HepG2 (cell line): ENCODE results near the gene ANO10. TPM values are rescaled to one million over a fixed set of nuclear protein-coding genes. Genes with fewer than 3 reads are reported as not detected.

Source experiments
- ATAC-seq: fragments of 200-7000 bp; cut with Tn5 transposase; 3 replicates; pipeline ENCODE4 v1.9.1; 2020; ENCODE audit warnings: mild to moderate bottlenecking, moderate library complexity
- BruUV-seq: library from RNA; stranded (reverse); fragments of 400-500 nt; replicated peaks from 2 replicates; lab custom pipeline; 2021; lab: Mats Ljungman, UMichigan
- CTCF ChIA-PET: fragments of 300-600 bp; formaldehyde crosslinking; extraction: SDS; loops from one replicate; lab custom pipeline; 2021; ENCODE audit warnings: low total read pairs, inconsistent platforms, low intra/inter-chr PET ratio; lab: Yijun Ruan, JAX
- POLR2A ChIA-PET: fragments of 350-600 bp; sonication (Branson Sonifier 250); formaldehyde crosslinking; loops from one replicate; lab custom pipeline; 2020; ENCODE audit warnings: antibody characterized with exemption, inconsistent platforms; lab: Yijun Ruan, JAX
- DNase-seq: peaks from one replicate; pipeline ENCODE4 v3.0.0-alpha.2; 2015; ENCODE audit warnings: low spot score
- FAIRE-seq: peaks from 3 replicates; lab custom pipeline; 2011; peaks lifted over from hg19 to GRCh38; lab: Jason Lieb, UNC
- H2AFZ ChIP-seq: one replicate; pipeline ENCODE4 v1.6.1; 2011; ENCODE audit warnings: low read length, inconsistent platforms
- H3K27ac ChIP-seq: fragments of 300-600 bp; 3 replicates; pipeline ENCODE4 v1.8.0; 2011; ENCODE audit warnings: mixed run types, mild to moderate bottlenecking, mixed read lengths, low read length, inconsistent platforms; ENCODE audit not compliant: insufficient read depth; ENCODE audit errors: extremely low read length
- H3K27me3 ChIP-seq, 2 experiments: fragments of 200-600 bp in 1 of 2; 2 replicates in 1 of 2; 3 replicates in 1 of 2; pipeline versions ENCODE4 v1.6.0 to v1.8.0; 2011; ENCODE audit warnings: low read length in 2 of 2, mild to moderate bottlenecking in 2 of 2, moderate library complexity in 2 of 2, inconsistent platforms in 1 of 2; ENCODE audit not compliant: insufficient read depth in 2 of 2, control insufficient read depth in 1 of 2
- H3K36me3 ChIP-seq, 2 experiments: fragments of 200-600 bp in 1 of 2; replicated peaks in 1 of 2; 2 replicates in 1 of 2; 3 replicates in 1 of 2; pipeline versions ENCODE4 v1.5.1 to v1.8.0; 2011; ENCODE audit warnings: low read length in 2 of 2, inconsistent platforms in 1 of 2; ENCODE audit not compliant: insufficient read depth in 2 of 2, control insufficient read depth in 1 of 2
- H3K4me1 ChIP-seq: 2 replicates; pipeline ENCODE4 v1.5.1; 2012; ENCODE audit warnings: low read length, inconsistent platforms; ENCODE audit not compliant: insufficient read depth
- H3K4me2 ChIP-seq: 2 replicates; pipeline ENCODE4 v1.6.0; 2011; ENCODE audit warnings: low read depth, low read length, inconsistent platforms
- H3K4me3 ChIP-seq, 3 experiments: fragments of 200-600 bp in 1 of 3; sonication (generic), shearing (Covaris generic) in 1 of 3; replicated peaks in 1 of 3; 2 replicates each; pipeline ENCODE4 v1.5.1; 2011 to 2016; ENCODE audit warnings: low read length in 3 of 3, inconsistent platforms in 2 of 3, low read depth in 2 of 3, mild to moderate bottlenecking in 2 of 3, control low read depth in 1 of 3, mixed read lengths in 1 of 3; ENCODE audit not compliant: insufficient read depth in 1 of 3
- H3K79me2 ChIP-seq: one replicate; pipeline ENCODE4 v1.6.1; 2011; ENCODE audit warnings: low read length, inconsistent platforms; ENCODE audit not compliant: insufficient read depth
- H3K9ac ChIP-seq: 2 replicates; pipeline ENCODE4 v1.6.0; 2011; ENCODE audit warnings: mild to moderate bottlenecking, low read depth, low read length, inconsistent platforms; ENCODE audit not compliant: insufficient read depth
- H3K9me3 ChIP-seq: 2 replicates; pipeline ENCODE4 v1.5.1; 2012; ENCODE audit warnings: mild to moderate bottlenecking, low read length
- H4K20me1 ChIP-seq: 2 replicates; pipeline ENCODE4 v1.6.0; 2011; ENCODE audit warnings: inconsistent platforms, mild to moderate bottlenecking, low read length, moderate library complexity; ENCODE audit not compliant: insufficient read depth
- CBX5 ChIP-seq: sonication (generic); formaldehyde crosslinking; IDR thresholded peaks from 2 replicates; pipeline ENCODE4 v1.4.0; 2020; ENCODE audit warnings: missing genetic modification reagents, borderline replicate concordance
- WGBS: methylation state at CpG from one replicate; pipeline ENCODE4 v1.1.6; 2017; ENCODE audit warnings: low lambda C conversion rate; 5-methylcytosine and 5-hydroxymethylcytosine counted together
- in situ Hi-C: cut with HindIII; loops from 2 replicates; pipeline ENCODE4 v1.10.0; 2017; ENCODE audit warnings: low pct_unique_long_range_greater_than_20kb; ENCODE audit not compliant: extremely low pct_ligation_motif_present
- intact Hi-C: fragments of 100-400 bp; cut with micrococcal nuclease; formaldehyde crosslinking; loops from one replicate; pipeline ENCODE4 v1.10.0; 2022; ENCODE audit not compliant: unreplicated experiment
- polyA plus RNA-seq, 8 experiments: library from polyadenylated mRNA; depleted of rRNA in 3 of 8; stranded (reverse) in 7 of 8; unstranded in 1 of 8; fragments of >200 nt; fragmentation: Illumina TruSeq in 4 of 8; extraction: Trizol in 4 of 8; gene quantifications; 2 replicates each; pipeline versions ENCODE4 v1.2.1 to v1.2.3, GENCODE V29; 2011 to 2016; ENCODE audit warnings: low read depth in 4 of 8, missing spikeins in 1 of 8, mixed read lengths in 1 of 8; ENCODE audit not compliant: insufficient read depth in 1 of 8
- total RNA-seq, 5 experiments: library from RNA; depleted of rRNA; stranded (reverse); fragments of >200 nt; fragmentation: Illumina TruSeq; extraction: Trizol; gene quantifications; 2 replicates each; pipeline ENCODE4 v1.2.3, GENCODE V29; 2016; ENCODE audit warnings: low read depth in 1 of 5
- TF ChIP-seq, protein P1 (sequence below): sonication (generic); formaldehyde crosslinking; IDR thresholded peaks from 2 replicates; pipeline ENCODE4 v1.4.0; 2020; ENCODE audit warnings: mild to moderate bottlenecking, missing genetic modification reagents, borderline replicate concordance

The ANO10 gene
- total and polyA plus RNA-seq, 2 of the 13 experiments (the other 11 are each of a cell fraction or from before 2014, with no cell fraction given), result 10.4 to 13.1 TPM

DNA sequence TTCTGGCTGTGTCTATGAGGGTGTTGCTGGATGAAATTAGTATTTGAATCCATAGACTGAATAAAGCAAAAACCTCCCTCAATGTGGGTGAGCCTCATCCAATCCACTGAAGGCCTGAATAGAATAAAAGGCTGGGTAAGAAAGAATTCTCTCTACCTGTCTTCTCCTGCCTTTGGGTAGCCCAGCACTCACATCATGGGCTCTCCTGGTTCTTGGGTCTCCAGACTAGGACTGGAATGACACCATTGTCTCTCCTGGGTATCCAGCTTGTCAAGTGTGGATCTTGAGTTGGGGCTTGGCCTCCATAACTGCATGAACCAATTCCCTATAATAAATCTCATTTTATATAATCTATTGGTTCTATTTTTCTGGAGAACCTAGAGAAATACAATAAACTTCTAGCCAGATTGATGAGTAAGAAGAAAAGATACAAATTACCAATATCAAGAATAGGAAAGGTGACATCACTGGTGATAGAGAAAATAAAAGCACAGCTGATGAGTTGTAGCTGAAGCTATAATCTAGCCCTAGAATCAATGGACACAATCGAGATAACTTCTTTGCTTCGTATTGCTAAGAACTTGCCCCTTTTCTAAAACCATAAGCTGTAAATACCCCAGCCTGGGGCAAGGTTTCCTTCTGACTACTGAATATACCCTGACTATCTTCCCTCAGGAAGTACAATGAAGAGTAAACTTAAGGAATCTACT is 106.4 kb downstream of the ANO10 start:
- no TSS peak for BruUV-seq
- Histone ChIP-seq H3K4me3 (no peak overlapping the region), H3K36me3 (no peaks in the 10 kb centered on the region; a peak in 1 of 5 replicates), H2AFZ (no peak overlapping the region), H3K4me1 (peaks cover 26% of the 10 kb centered on the region), H3K4me2 (no peak overlapping the region), H3K9ac (no peak overlapping the region), H3K27me3 (no peaks in the 10 kb centered on the region), H3K79me2 (no peaks in the 10 kb centered on the region), H3K27ac (no peak overlapping the region), H4K20me1 (no peaks in the 10 kb centered on the region), H3K9me3 (0 out of 2 replicates have a peak, but pooled peaks cover 4% of the 10 kb centered on the region)
- FAIRE-seq (no peak), DNase-seq (no peak), ATAC-seq (no peak)
- WGBS, result 93% methylated on average over 2 of the region's 2 CpGs
- ChIA-PET POLR2A (no interaction called here), CTCF (no interaction called here)
- intact Hi-C loops, result no loop called here
- TF ChIP-seq CBX5 (CRISPR knock-in tag), result no peak
- TF ChIP-seq, protein P1, sequence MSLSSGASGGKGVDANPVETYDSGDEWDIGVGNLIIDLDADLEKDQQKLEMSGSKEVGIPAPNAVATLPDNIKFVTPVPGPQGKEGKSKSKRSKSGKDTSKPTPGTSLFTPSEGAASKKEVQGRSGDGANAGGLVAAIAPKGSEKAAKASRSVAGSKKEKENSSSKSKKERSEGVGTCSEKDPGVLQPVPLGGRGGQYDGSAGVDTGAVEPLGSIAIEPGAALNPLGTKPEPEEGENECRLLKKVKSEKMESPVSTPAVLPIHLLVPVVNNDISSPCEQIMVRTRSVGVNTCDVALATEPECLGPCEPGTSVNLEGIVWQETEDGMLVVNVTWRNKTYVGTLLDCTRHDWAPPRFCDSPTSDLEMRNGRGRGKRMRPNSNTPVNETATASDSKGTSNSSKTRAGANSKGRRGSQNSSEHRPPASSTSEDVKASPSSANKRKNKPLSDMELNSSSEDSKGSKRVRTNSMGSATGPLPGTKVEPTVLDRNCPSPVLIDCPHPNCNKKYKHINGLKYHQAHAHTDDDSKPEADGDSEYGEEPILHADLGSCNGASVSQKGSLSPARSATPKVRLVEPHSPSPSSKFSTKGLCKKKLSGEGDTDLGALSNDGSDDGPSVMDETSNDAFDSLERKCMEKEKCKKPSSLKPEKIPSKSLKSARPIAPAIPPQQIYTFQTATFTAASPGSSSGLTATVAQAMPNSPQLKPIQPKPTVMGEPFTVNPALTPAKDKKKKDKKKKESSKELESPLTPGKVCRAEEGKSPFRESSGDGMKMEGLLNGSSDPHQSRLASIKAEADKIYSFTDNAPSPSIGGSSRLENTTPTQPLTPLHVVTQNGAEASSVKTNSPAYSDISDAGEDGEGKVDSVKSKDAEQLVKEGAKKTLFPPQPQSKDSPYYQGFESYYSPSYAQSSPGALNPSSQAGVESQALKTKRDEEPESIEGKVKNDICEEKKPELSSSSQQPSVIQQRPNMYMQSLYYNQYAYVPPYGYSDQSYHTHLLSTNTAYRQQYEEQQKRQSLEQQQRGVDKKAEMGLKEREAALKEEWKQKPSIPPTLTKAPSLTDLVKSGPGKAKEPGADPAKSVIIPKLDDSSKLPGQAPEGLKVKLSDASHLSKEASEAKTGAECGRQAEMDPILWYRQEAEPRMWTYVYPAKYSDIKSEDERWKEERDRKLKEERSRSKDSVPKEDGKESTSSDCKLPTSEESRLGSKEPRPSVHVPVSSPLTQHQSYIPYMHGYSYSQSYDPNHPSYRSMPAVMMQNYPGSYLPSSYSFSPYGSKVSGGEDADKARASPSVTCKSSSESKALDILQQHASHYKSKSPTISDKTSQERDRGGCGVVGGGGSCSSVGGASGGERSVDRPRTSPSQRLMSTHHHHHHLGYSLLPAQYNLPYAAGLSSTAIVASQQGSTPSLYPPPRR (CRISPR knock-in tag), result no peak
- in situ Hi-C loops, result loop anchor here (25.0 kb wide), 1 partner anchor 553 kb away; no protein-coding TSS in a partner anchor
